Activated T-cell treated with anti-CD3 and anti-CD28 coated beads for 24 hours (primary cell): ENCODE measurements around the gene BAIAP2L1.

Experiments
- DNase-seq: peaks from one replicate; pipeline ENCODE4 v3.0.0-alpha.2; 2020; ENCODE audit warnings: low read depth

Gene BAIAP2L1

GRCh38 chr7:98293265-98293664 lies 107.6 kb downstream of the BAIAP2L1 start:
- no peak for DNase-seq

GRCh38 chr7:98291717-98292116 lies 109.2 kb downstream of the BAIAP2L1 start:
- no peak for DNase-seq

- no peak for DNase-seq
These were observed 111.5 kb downstream of the BAIAP2L1 start for GRCh38 chr7:98289333-98289875.

- no peak for DNase-seq
These were observed 112.6 kb downstream of the BAIAP2L1 start for GRCh38 chr7:98288064-98288823.

GRCh38 chr7:98287486-98287959 lies 113.4 kb downstream of the BAIAP2L1 start:
- no peak for DNase-seq

- no peak for DNase-seq
These were observed 114.0 kb downstream of the BAIAP2L1 start for GRCh38 chr7:98286701-98287485.

- no peak for DNase-seq
These were observed 114.8 kb downstream of the BAIAP2L1 start for GRCh38 chr7:98286093-98286539.

GRCh38 chr7:98285157-98286092 lies 115.5 kb downstream of the BAIAP2L1 start:
- no peak for DNase-seq

- no peak for DNase-seq
These were observed 116.4 kb downstream of the BAIAP2L1 start for GRCh38 chr7:98284335-98285036.

GRCh38 chr7:98283887-98284222 lies 117.0 kb downstream of the BAIAP2L1 start:
- DNase-seq = no peak

- DNase-seq = no peak
These were observed 117.6 kb downstream of the BAIAP2L1 start for GRCh38 chr7:98283127-98283886.

- no peak for DNase-seq
These were observed 118.2 kb downstream of the BAIAP2L1 start for GRCh38 chr7:98282703-98283102.

- DNase-seq = no peak
These were observed 118.9 kb downstream of the BAIAP2L1 start for GRCh38 chr7:98281757-98282606.

GRCh38 chr7:98280791-98281756 lies 119.8 kb downstream of the BAIAP2L1 start, which contains the start of gene BRI3:
BRI3 (plus strand) TSS chr7:98281686; CDS start chr7:98281796, 110 bp downstream.
- DNase-seq = peak; percentile 89

GRCh38 chr7:98280296-98280695 lies 120.6 kb downstream of the BAIAP2L1 start:
- no peak for DNase-seq

GRCh38 chr7:98278936-98279335 lies 122.0 kb downstream of the BAIAP2L1 start:
- no peak for DNase-seq

GRCh38 chr7:98278408-98278807 lies 122.5 kb downstream of the BAIAP2L1 start:
- no peak for DNase-seq

- no peak for DNase-seq
These were observed 124.6 kb downstream of the BAIAP2L1 start for GRCh38 chr7:98276241-98276761.
